ENCODE data around the gene MTMR3.

The MTMR3 gene

GRCh38 chr22:30028731-30029130 is 145.8 kb downstream of the MTMR3 start:
- no peak overlapping the region for H3K4me2 ChIP-seq (ENCODE audit: low read depth, low read length)

GRCh38 chr22:30029512-30029911 is 146.5 kb downstream of the MTMR3 start:
- Histone ChIP-seq H4K20me1 (ENCODE audit: insufficient read depth, low read length) (no peaks in the 10 kb centered on the region), H3K9me2 (replicated peaks; ENCODE audit: insufficient read depth, low read length) (no peaks in the 10 kb centered on the region), H3F3A (ENCODE audit: insufficient read depth, low read length) (no peaks in the 10 kb centered on the region), H2AFZ (ENCODE audit: low read length) (no peak overlapping the region), H3K9me3 (replicated peaks; ENCODE audit: insufficient read depth, low read length) (no peaks in the 10 kb centered on the region), H3K79me2 (ENCODE audit: low read length) (no peaks in the 10 kb centered on the region), H3K27me3 (replicated peaks; ENCODE audit: insufficient read depth, low read length) (no peaks in the 10 kb centered on the region), H3K4me3 (ENCODE audit: low read length) (no peak overlapping the region), H3K9ac (ENCODE audit: low read length) (no peak overlapping the region), H3K27ac (ENCODE audit: low read length) (no peak overlapping the region), H3K36me3 (replicated peaks; ENCODE audit: insufficient read depth, low read length) (peaks cover 5% of the 10 kb centered on the region; the same call in 1 of the 2 replicates), H3K4me1 (ENCODE audit: low read length) (no peaks in the 10 kb centered on the region), H3K4me2 (ENCODE audit: low read depth, low read length) (no peak overlapping the region)
- no peak for TF ChIP-seq EZH2 (optimal IDR thresholded peaks at IDR 0.05; ENCODE audit: low read depth, low read length)
- TF ChIP-seq EZH2phosphoT487 (IDR thresholded peaks at IDR 0.05; ENCODE audit: low read length) = no peak
- TF ChIP-seq CTCF (IDR thresholded peaks at IDR 0.05; ENCODE audit: low read length) = no peak
- DNase-seq = no peak

More at GRCh38 chr22:30028731-30029130, 145.8 kb downstream of the MTMR3 start:
- no peaks in the 10 kb centered on the region for H3F3A ChIP-seq (ENCODE audit: insufficient read depth, low read length)
- H2AFZ ChIP-seq (ENCODE audit: low read length) = no peak overlapping the region
- no peak overlapping the region for H3K9ac ChIP-seq (ENCODE audit: low read length)
- H3K27me3 ChIP-seq (replicated peaks; ENCODE audit: insufficient read depth, low read length) = no peaks in the 10 kb centered on the region
- H3K4me3 ChIP-seq (ENCODE audit: low read length) = no peak overlapping the region
- no peak for DNase-seq
- no peaks in the 10 kb centered on the region for H3K9me3 ChIP-seq (replicated peaks; ENCODE audit: insufficient read depth, low read length)
- TF ChIP-seq EZH2 (optimal IDR thresholded peaks at IDR 0.05; ENCODE audit: low read depth, low read length) = no peak
- no peak for TF ChIP-seq EZH2phosphoT487 (IDR thresholded peaks at IDR 0.05; ENCODE audit: low read length)
- TF ChIP-seq CTCF (IDR thresholded peaks at IDR 0.05; ENCODE audit: low read length) = no peak
- H3K9me2 ChIP-seq (replicated peaks; ENCODE audit: insufficient read depth, low read length) = no peaks in the 10 kb centered on the region
- no peaks in the 10 kb centered on the region for H3K79me2 ChIP-seq (ENCODE audit: low read length)
- no peak overlapping the region for H3K27ac ChIP-seq (ENCODE audit: low read length)
- H3K4me1 ChIP-seq (ENCODE audit: low read length) = no peaks in the 10 kb centered on the region
- no peaks in the 10 kb centered on the region for H4K20me1 ChIP-seq (ENCODE audit: insufficient read depth, low read length)
- peaks cover 5% of the 10 kb centered on the region; the same call in 1 of the 2 replicates for H3K36me3 ChIP-seq (replicated peaks; ENCODE audit: insufficient read depth, low read length)

- TF ChIP-seq EZH2 (optimal IDR thresholded peaks at IDR 0.05; ENCODE audit: low read depth, low read length) = no peak
- no peak for TF ChIP-seq CTCF (IDR thresholded peaks at IDR 0.05; ENCODE audit: low read length)
- no peaks in the 10 kb centered on the region for H3F3A ChIP-seq (ENCODE audit: insufficient read depth, low read length)
- H3K27me3 ChIP-seq (replicated peaks; ENCODE audit: insufficient read depth, low read length) = no peaks in the 10 kb centered on the region
- H3K4me2 ChIP-seq (ENCODE audit: low read depth, low read length) = no peak overlapping the region
- no peaks in the 10 kb centered on the region for H4K20me1 ChIP-seq (ENCODE audit: insufficient read depth, low read length)
- H3K9me3 ChIP-seq (replicated peaks; ENCODE audit: insufficient read depth, low read length) = no peaks in the 10 kb centered on the region
- H3K4me1 ChIP-seq (ENCODE audit: low read length) = no peaks in the 10 kb centered on the region
- no peak overlapping the region for H3K27ac ChIP-seq (ENCODE audit: low read length)
- no peaks in the 10 kb centered on the region for H3K9me2 ChIP-seq (replicated peaks; ENCODE audit: insufficient read depth, low read length)
- no peak overlapping the region for H3K9ac ChIP-seq (ENCODE audit: low read length)
- DNase-seq = no peak
- H3K79me2 ChIP-seq (ENCODE audit: low read length) = no peaks in the 10 kb centered on the region
- no peak overlapping the region for H2AFZ ChIP-seq (ENCODE audit: low read length)
- H3K4me3 ChIP-seq (ENCODE audit: low read length) = no peak overlapping the region
- H3K36me3 ChIP-seq (replicated peaks; ENCODE audit: insufficient read depth, low read length) = peaks cover 5% of the 10 kb centered on the region; the same call in 1 of the 2 replicates
These were observed 147.4 kb downstream of the MTMR3 start for GRCh38 chr22:30030329-30030728.

Data from MM.1S (cell line).